ENCODE results near the gene TAS2R9. TPM values are rescaled to one million over a fixed set of nuclear protein-coding genes. Genes with fewer than 3 reads are reported as not detected.
"Not testable (repeated sequence)": the region's sequence is repeated elsewhere in the genome, so short reads cannot be mapped to it uniquely, and the experiment has no call there.

Gene TAS2R9
- total RNA-seq: not detected

GRCh38 chr12:10810068-10810467, at the start of gene TAS2R9:
Gene TAS2R9 (minus strand): TSS chr12:10810168. CDS start chr12:10810075, 93 bp downstream.
- H3K36me3 Mint-ChIP-seq: no peaks in the 10 kb centered on the region
- H3K9me3 Mint-ChIP-seq: no peaks in the 10 kb centered on the region
- ATAC-seq: no peak

GRCh38 chr12:10855807-10856206, 45.8 kb upstream of the TAS2R9 start:
- peaks cover 37 to 53% of the 10 kb centered on the region in 2 donors for H3K36me3 Mint-ChIP-seq

More at GRCh38 chr12:10810068-10810467, at the start of gene TAS2R9:
- DNase-seq (ENCODE audit: low spot score in 2 of 2): no peak
- H3K27ac Mint-ChIP-seq: no peak within 1 kb of the TSS

GRCh38 chr12:10853776-10854175, 43.8 kb upstream of the TAS2R9 start:
- Mint-ChIP-seq H3K9me3 (peaks cover 20 to 28% of the 10 kb centered on the region in 2 donors), H3K27ac (no peak overlapping the region), H3K36me3 (peaks cover 35% of the 10 kb centered on the region in 2 donors)
- no peak for ATAC-seq
- no peak for DNase-seq (ENCODE audit: low spot score in 2 of 2)

More at GRCh38 chr12:10855807-10856206, 45.8 kb upstream of the TAS2R9 start:
- DNase-seq (ENCODE audit: low spot score in 2 of 2) (no peak), ATAC-seq (no peak)
- Mint-ChIP-seq H3K27ac (no peak overlapping the region), H3K9me3 (peaks cover 22 to 43% of the 10 kb centered on the region in 2 donors)

GRCh38 chr12:10851243-10851858, 41.4 kb upstream of the TAS2R9 start:
- peaks cover 11 to 18% of the 10 kb centered on the region in 2 donors for H3K36me3 Mint-ChIP-seq
- ATAC-seq (no peak), DNase-seq (ENCODE audit: low spot score in 2 of 2) (no peak)
- H3K27ac Mint-ChIP-seq: no peak overlapping the region
- H3K9me3 Mint-ChIP-seq: peaks cover 5 to 6% of the 10 kb centered on the region in 2 donors

GRCh38 chr12:10849425-10849878, 39.5 kb upstream of the TAS2R9 start, which contains the start of gene PRR4:
Gene PRR4 (minus strand): TSS chr12:10849475. CDS start chr12:10849437, 38 bp downstream.
- Mint-ChIP-seq H3K27ac (no peak within 1 kb of the TSS), H3K9me3 (peaks cover 0 to 5% of the 10 kb centered on the region in 2 donors), H3K36me3 (peaks cover 0 to 7% of the 10 kb centered on the region in 2 donors)
- DNase-seq (ENCODE audit: low spot score in 2 of 2) (no peak), ATAC-seq (peak; percentile 31 to 37)

GRCh38 chr12:10847744-10848143, 37.8 kb upstream of the TAS2R9 start:
- DNase-seq (ENCODE audit: low spot score in 2 of 2): no peak
- Mint-ChIP-seq H3K27ac (no peak overlapping the region), H3K9me3 (peaks cover 0 to 5% of the 10 kb centered on the region in 2 donors), H3K36me3 (peaks cover 0 to 7% of the 10 kb centered on the region in 2 donors)
- ATAC-seq: no peak

GRCh38 chr12:10842862-10843261, 32.9 kb upstream of the TAS2R9 start:
- no peak for ATAC-seq
- Mint-ChIP-seq H3K9me3 (peaks cover 0 to 4% of the 10 kb centered on the region in 2 donors), H3K27ac (no peak overlapping the region), H3K36me3 (peaks cover 0 to 7% of the 10 kb centered on the region in 2 donors)
- DNase-seq (ENCODE audit: low spot score in 2 of 2): no peak

GRCh38 chr12:10838461-10838860, 28.5 kb upstream of the TAS2R9 start:
- no peaks in the 10 kb centered on the region for H3K36me3 Mint-ChIP-seq
- H3K9me3 Mint-ChIP-seq: peaks cover 4 to 6% of the 10 kb centered on the region in 2 donors
- H3K27ac Mint-ChIP-seq: no peak overlapping the region
- DNase-seq (ENCODE audit: low spot score in 2 of 2) (no peak), ATAC-seq (no peak)

- no peaks in the 10 kb centered on the region for H3K36me3 Mint-ChIP-seq
- DNase-seq (ENCODE audit: low spot score in 2 of 2) (no peak), ATAC-seq (no peak)
- H3K27ac Mint-ChIP-seq: no peak overlapping the region
- no peaks in the 10 kb centered on the region for H3K9me3 Mint-ChIP-seq
These were observed 20.0 kb upstream of the TAS2R9 start for GRCh38 chr12:10829994-10830393.

GRCh38 chr12:10826258-10826657, 16.3 kb upstream of the TAS2R9 start, which contains the start of gene TAS2R10:
Gene TAS2R10 (minus strand): TSS chr12:10826358. CDS start chr12:10826269, 89 bp downstream.
- ATAC-seq: no peak
- no peak for DNase-seq (ENCODE audit: low spot score in 2 of 2)
- Mint-ChIP-seq H3K27ac (no peak within 1 kb of the TSS), H3K9me3 (no peaks in the 10 kb centered on the region), H3K36me3 (no peaks in the 10 kb centered on the region)

GRCh38 chr12:10824957-10825356, 15.0 kb upstream of the TAS2R9 start:
- no peaks in the 10 kb centered on the region for H3K36me3 Mint-ChIP-seq
- no peaks in the 10 kb centered on the region for H3K9me3 Mint-ChIP-seq
- ATAC-seq (no peak), DNase-seq (ENCODE audit: low spot score in 2 of 2) (no peak)
- H3K27ac Mint-ChIP-seq: no peak overlapping the region

- ATAC-seq (no peak), DNase-seq (ENCODE audit: low spot score in 2 of 2) (no peak)
- H3K27ac Mint-ChIP-seq: no peak overlapping the region
- H3K9me3 Mint-ChIP-seq: no peaks in the 10 kb centered on the region
- no peaks in the 10 kb centered on the region for H3K36me3 Mint-ChIP-seq
These were observed 2.0 kb upstream of the TAS2R9 start for GRCh38 chr12:10811883-10812536.

- DNase-seq (ENCODE audit: low spot score in 2 of 2) (no peak), ATAC-seq (no peak)
- Mint-ChIP-seq H3K36me3 (no peaks in the 10 kb centered on the region), H3K9me3 (no peaks in the 10 kb centered on the region), H3K27ac (no peak within 1 kb of the TSS)
These were observed 2.8 kb downstream of the TAS2R9 start, which contains the start of gene TAS2R8 for GRCh38 chr12:10807186-10807585. Gene TAS2R8 (minus strand): TSS chr12:10807286. CDS start chr12:10806980, 306 bp downstream.

- no peak for DNase-seq (ENCODE audit: low spot score in 2 of 2)
- H3K27ac Mint-ChIP-seq: no peak within 1 kb of the TSS
- H3K36me3 Mint-ChIP-seq: no peaks in the 10 kb centered on the region
- no peaks in the 10 kb centered on the region for H3K9me3 Mint-ChIP-seq
- ATAC-seq: no peak
These were observed 7.4 kb downstream of the TAS2R9 start, which contains the start of gene TAS2R7 for GRCh38 chr12:10802587-10802986. Gene TAS2R7 (minus strand): TSS chr12:10802627. CDS start chr12:10802570, 57 bp downstream.

- Mint-ChIP-seq H3K9me3 (no peaks in the 10 kb centered on the region), H3K27ac (no peak overlapping the region), H3K36me3 (no peaks in the 10 kb centered on the region)
- no peak for DNase-seq (ENCODE audit: low spot score in 2 of 2)
- no peak for ATAC-seq
These were observed 8.2 kb downstream of the TAS2R9 start for GRCh38 chr12:10801741-10802140.

GRCh38 chr12:10794222-10794621, 15.7 kb downstream of the TAS2R9 start:
- ATAC-seq: no peak
- Mint-ChIP-seq H3K36me3 (no peaks in the 10 kb centered on the region), H3K9me3 (no peaks in the 10 kb centered on the region), H3K27ac (no peak overlapping the region)
- DNase-seq (ENCODE audit: low spot score in 2 of 2): no peak

- not testable (repeated sequence) for ATAC-seq; DNase-seq (ENCODE audit: low spot score in 2 of 2); H3K36me3 Mint-ChIP-seq; H3K9me3 Mint-ChIP-seq; H3K27ac Mint-ChIP-seq
These were observed 18.2 kb downstream of the TAS2R9 start for GRCh38 chr12:10791769-10792168.

Data from activated naive CD4-positive, alpha-beta T cell treated with anti-CD3 and anti-CD28 coated beads, Interleukin-2, amount 50 U/mL, for 72 hours (primary cell).